ENCODE results near the gene CHST7.
A peak's percentile ranks its signal among the peaks of the same experiment; 100 is the strongest.

Gene CHST7

DNA sequence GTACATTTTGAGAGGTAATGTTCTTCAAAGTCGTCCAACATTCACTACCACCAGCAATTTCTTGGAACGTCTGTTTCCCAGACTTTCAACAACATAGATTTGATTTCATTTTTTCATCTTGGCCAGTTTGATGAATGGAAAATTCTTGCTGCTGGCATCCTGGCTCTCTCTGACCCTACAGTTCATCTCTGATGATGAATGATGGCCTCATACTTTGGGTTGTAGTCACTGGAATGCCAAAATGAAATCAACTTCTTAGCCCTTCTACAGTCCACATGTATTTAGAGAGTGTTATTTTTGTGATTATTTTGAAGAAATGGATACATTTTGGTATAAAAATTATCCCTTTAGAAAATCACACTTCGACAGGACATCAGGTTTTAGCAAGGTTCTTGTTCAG is 8.8 kb downstream of the CHST7 start:
- TF ChIP-seq NFIC (IDR thresholded peaks at IDR 0.05) (no peak), TEAD4 (IDR thresholded peaks at IDR 0.05) (0 out of 2 replicates have a peak, but pooled peaks have one; percentile 11), FOXM1 (IDR thresholded peaks at IDR 0.05; ENCODE audit: borderline replicate concordance, low read depth) (no peak), ZBTB7A (IDR thresholded peaks at IDR 0.05; ENCODE audit: low read depth) (no peak), TCF12 (IDR thresholded peaks at IDR 0.05; ENCODE audit: low read depth) (no peak)
- TF ChIP-seq, protein P1, sequence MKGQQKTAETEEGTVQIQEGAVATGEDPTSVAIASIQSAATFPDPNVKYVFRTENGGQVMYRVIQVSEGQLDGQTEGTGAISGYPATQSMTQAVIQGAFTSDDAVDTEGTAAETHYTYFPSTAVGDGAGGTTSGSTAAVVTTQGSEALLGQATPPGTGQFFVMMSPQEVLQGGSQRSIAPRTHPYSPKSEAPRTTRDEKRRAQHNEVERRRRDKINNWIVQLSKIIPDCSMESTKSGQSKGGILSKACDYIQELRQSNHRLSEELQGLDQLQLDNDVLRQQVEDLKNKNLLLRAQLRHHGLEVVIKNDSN (IDR thresholded peaks at IDR 0.05), result no peak

DNA sequence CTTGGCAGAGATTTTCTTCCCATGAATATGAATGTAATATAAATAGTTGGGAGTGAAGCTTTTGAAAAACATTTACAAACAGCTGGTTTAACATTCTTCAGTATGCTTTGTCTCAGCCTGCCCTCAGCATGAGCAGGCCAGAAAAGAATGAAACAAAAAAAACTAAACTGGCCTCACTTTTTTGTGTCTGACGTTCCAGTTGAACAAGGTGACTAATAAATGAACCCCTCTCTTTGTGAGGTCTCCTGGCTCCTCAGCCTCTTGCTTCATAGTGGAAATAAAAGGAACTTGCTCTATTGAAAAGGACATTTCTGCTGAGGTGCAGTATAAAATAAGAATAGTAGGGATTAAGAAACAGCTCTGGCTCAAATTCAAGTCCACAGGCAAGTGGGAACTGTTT is 9.4 kb downstream of the CHST7 start:
- TF ChIP-seq, protein P2, sequence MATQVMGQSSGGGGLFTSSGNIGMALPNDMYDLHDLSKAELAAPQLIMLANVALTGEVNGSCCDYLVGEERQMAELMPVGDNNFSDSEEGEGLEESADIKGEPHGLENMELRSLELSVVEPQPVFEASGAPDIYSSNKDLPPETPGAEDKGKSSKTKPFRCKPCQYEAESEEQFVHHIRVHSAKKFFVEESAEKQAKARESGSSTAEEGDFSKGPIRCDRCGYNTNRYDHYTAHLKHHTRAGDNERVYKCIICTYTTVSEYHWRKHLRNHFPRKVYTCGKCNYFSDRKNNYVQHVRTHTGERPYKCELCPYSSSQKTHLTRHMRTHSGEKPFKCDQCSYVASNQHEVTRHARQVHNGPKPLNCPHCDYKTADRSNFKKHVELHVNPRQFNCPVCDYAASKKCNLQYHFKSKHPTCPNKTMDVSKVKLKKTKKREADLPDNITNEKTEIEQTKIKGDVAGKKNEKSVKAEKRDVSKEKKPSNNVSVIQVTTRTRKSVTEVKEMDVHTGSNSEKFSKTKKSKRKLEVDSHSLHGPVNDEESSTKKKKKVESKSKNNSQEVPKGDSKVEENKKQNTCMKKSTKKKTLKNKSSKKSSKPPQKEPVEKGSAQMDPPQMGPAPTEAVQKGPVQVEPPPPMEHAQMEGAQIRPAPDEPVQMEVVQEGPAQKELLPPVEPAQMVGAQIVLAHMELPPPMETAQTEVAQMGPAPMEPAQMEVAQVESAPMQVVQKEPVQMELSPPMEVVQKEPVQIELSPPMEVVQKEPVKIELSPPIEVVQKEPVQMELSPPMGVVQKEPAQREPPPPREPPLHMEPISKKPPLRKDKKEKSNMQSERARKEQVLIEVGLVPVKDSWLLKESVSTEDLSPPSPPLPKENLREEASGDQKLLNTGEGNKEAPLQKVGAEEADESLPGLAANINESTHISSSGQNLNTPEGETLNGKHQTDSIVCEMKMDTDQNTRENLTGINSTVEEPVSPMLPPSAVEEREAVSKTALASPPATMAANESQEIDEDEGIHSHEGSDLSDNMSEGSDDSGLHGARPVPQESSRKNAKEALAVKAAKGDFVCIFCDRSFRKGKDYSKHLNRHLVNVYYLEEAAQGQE (IDR thresholded peaks at IDR 0.05; ENCODE audit: low read depth), result no peak
- TF ChIP-seq CEBPB (IDR thresholded peaks at IDR 0.05), result no peak

DNA sequence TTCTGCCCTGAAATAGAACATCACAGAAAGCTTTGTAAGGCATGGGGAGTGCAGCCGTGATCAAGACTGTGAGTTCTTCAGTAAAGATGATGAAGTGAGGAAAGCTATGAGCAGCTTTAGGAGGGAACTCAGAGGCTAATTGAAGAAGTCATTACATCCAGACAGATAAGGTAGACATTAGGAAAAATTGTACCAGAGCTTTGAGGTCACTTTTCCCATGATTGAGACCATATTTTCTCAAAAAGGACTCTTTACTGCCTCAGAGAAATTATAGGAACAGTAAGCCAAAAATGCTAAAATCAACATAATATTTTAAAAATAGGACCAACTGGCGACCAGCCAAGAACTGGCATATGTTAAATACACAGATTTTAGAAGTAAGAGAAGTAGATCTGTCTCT is 11.2 kb downstream of the CHST7 start:
- no peak for TF ChIP-seq TAF1 (IDR thresholded peaks at IDR 0.05; ENCODE audit: low read depth)
- no peak for TF ChIP-seq YY1 (IDR thresholded peaks at IDR 0.05; ENCODE audit: low read depth)
- TF ChIP-seq ZBTB7A (IDR thresholded peaks at IDR 0.05; ENCODE audit: low read depth), result no peak
- no peak for TF ChIP-seq NFIC (IDR thresholded peaks at IDR 0.05)
- no peak for TF ChIP-seq CEBPB (IDR thresholded peaks at IDR 0.05)
- no peak for TF ChIP-seq FOXM1 (IDR thresholded peaks at IDR 0.05; ENCODE audit: borderline replicate concordance, low read depth)
- no peak for TF ChIP-seq EP300 (IDR thresholded peaks at IDR 0.05; ENCODE audit: borderline replicate concordance)
- TF ChIP-seq, protein P2 (IDR thresholded peaks at IDR 0.05; ENCODE audit: low read depth), result no peak
- TF ChIP-seq, protein P1 (IDR thresholded peaks at IDR 0.05), result no peak
- TF ChIP-seq RAD21 (IDR thresholded peaks at IDR 0.05; ENCODE audit: low read depth), result no peak

DNA sequence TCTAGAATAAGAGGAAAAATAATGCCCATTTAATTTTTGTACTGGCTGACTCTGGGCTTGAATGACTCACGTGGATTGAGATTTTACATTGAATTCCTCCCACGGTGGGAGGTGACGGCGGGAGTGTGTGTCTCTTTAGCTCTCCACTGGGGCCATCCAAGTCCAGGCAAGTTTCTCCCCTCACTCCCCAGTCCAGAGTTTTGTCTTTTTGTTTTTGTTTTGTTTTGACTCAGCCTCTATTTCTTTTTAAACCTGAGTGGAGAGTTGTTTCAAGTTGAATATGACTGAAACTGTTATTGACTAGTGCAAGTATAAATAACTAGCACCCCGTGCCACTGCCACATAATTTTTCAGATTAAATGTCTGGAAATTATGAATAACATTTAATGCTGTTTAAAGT is 13.6 kb downstream of the CHST7 start:
- TF ChIP-seq NFIC (IDR thresholded peaks at IDR 0.05) (no peak), CEBPB (IDR thresholded peaks at IDR 0.05) (no peak), ZBTB7A (IDR thresholded peaks at IDR 0.05; ENCODE audit: low read depth) (no peak)

DNA sequence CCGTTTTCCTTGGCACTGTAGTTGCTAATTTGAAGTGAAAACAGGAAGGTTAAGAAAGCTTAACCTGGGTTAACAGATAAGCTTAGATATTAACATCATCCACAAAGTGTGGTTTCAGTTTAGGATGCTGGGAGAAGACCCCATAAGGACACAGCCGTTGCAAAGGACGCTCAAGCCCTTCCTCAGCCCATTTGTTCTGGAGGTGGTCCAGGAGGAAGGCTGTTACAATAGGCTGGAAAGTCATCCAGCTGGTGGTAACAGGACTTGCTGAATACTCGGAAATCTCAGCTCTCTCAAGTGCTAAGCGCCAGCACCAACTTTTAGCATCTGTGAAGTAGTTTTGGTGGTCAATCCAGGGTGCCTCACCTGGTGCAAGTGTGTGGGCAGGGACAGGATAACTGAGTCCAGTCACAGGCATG is 14.2 kb downstream of the CHST7 start:
- TF ChIP-seq CREB1 (IDR thresholded peaks at IDR 0.05; ENCODE audit: low read depth) (no peak), RAD21 (IDR thresholded peaks at IDR 0.05; ENCODE audit: low read depth) (no peak), TCF12 (IDR thresholded peaks at IDR 0.05; ENCODE audit: low read depth) (no peak), EGR1 (IDR thresholded peaks at IDR 0.05) (no peak), ZBTB7A (IDR thresholded peaks at IDR 0.05; ENCODE audit: low read depth) (no peak), CEBPB (IDR thresholded peaks at IDR 0.05) (no peak), TAF1 (IDR thresholded peaks at IDR 0.05; ENCODE audit: low read depth) (no peak)
- TF ChIP-seq, protein P3, sequence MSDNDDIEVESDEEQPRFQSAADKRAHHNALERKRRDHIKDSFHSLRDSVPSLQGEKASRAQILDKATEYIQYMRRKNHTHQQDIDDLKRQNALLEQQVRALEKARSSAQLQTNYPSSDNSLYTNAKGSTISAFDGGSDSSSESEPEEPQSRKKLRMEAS (IDR thresholded peaks at IDR 0.05), result no peak

DNA sequence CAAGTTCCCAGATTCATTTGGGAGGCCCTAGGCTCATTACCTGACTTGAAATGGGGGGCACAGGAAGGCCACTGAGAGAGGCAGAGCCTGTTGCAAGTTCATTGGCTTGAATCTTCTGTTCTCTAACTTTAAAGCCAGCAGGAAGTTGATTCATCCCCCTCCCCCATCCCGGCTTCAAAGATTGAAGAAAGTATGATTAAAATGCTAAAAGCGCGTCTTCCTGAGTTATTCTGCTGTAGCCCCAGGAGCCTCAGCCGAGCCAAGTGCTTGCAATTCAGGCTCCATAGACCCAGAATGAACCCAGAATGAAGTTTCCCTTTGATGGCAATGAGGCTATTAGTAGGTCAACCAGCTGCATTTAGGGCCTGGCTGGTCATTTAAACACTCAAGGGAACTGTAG is 14.7 kb downstream of the CHST7 start:
- TF ChIP-seq FOXM1 (IDR thresholded peaks at IDR 0.05; ENCODE audit: borderline replicate concordance, low read depth) (no peak), NFIC (IDR thresholded peaks at IDR 0.05) (no peak), CEBPB (IDR thresholded peaks at IDR 0.05) (no peak), TCF12 (IDR thresholded peaks at IDR 0.05; ENCODE audit: low read depth) (no peak), RAD21 (IDR thresholded peaks at IDR 0.05; ENCODE audit: low read depth) (no peak), TEAD4 (IDR thresholded peaks at IDR 0.05) (no peak)
- TF ChIP-seq, protein P1 (IDR thresholded peaks at IDR 0.05), result no peak
- TF ChIP-seq, protein P3 (IDR thresholded peaks at IDR 0.05), result no peak

All from Ishikawa (cell line).